ENCODE results near the gene SLC16A5.
A peak's percentile ranks its signal among the peaks of the same experiment; 100 is the strongest.
"Not testable (repeated sequence)": the region's sequence is repeated elsewhere in the genome, so short reads cannot be mapped to it uniquely, and the experiment has no call there.

SLC16A5 gene

GRCh38 chr17:75130059-75130631 lies 42.4 kb downstream of the SLC16A5 start:
- Histone ChIP-seq H3K4me3 (replicated peaks; ENCODE audit: low read depth, low read length) (peak overlapping the region; percentile 87), H3K36me3 (ENCODE audit: control insufficient read depth, insufficient read depth, low read length) (peaks cover 12% of the 10 kb centered on the region), H3K27me3 (replicated peaks; ENCODE audit: control insufficient read depth, insufficient read depth, low read length) (no peaks in the 10 kb centered on the region)
- DNase-seq (ENCODE audit: extremely low read depth, insufficient read length) = no peak
- no peak for TF ChIP-seq CTCF (IDR thresholded peaks at IDR 0.05; ENCODE audit: insufficient read depth, low read length, poor library complexity, severe bottlenecking)

GRCh38 chr17:75130632-75131277 lies 43.0 kb downstream of the SLC16A5 start:
- peak; percentile 69 for TF ChIP-seq CTCF (IDR thresholded peaks at IDR 0.05; ENCODE audit: insufficient read depth, low read length, poor library complexity, severe bottlenecking)
- DNase-seq (ENCODE audit: extremely low read depth, insufficient read length) = peak; percentile 62

GRCh38 chr17:75131278-75132017 lies 43.7 kb downstream of the SLC16A5 start, which contains the start of gene NT5C:
Gene NT5C, minus strand, starts transcription at chr17:75131742. Its CDS starts 35 bp downstream, at chr17:75131707.
- peak; percentile 58 for TF ChIP-seq CTCF (IDR thresholded peaks at IDR 0.05; ENCODE audit: insufficient read depth, low read length, poor library complexity, severe bottlenecking)
- Histone ChIP-seq H3K27me3 (replicated peaks; ENCODE audit: control insufficient read depth, insufficient read depth, low read length) (no peaks in the 10 kb centered on the region), H3K36me3 (ENCODE audit: control insufficient read depth, insufficient read depth, low read length) (peaks cover 18% of the 10 kb centered on the region), H3K4me3 (replicated peaks; ENCODE audit: low read depth, low read length) (peak within 1 kb of the TSS; percentile 87)
- DNase-seq (ENCODE audit: extremely low read depth, insufficient read length) = peak; percentile 91

More at GRCh38 chr17:75130632-75131277, 43.0 kb downstream of the SLC16A5 start:
- Histone ChIP-seq H3K27me3 (replicated peaks; ENCODE audit: control insufficient read depth, insufficient read depth, low read length) (no peaks in the 10 kb centered on the region), H3K4me3 (replicated peaks; ENCODE audit: low read depth, low read length) (peak overlapping the region; percentile 87), H3K36me3 (ENCODE audit: control insufficient read depth, insufficient read depth, low read length) (peaks cover 16% of the 10 kb centered on the region)

GRCh38 chr17:75132018-75133000 lies 44.6 kb downstream of the SLC16A5 start:
- H3K4me3 ChIP-seq (replicated peaks; ENCODE audit: low read depth, low read length) = peak overlapping the region; percentile 87
- peaks cover 18% of the 10 kb centered on the region for H3K36me3 ChIP-seq (ENCODE audit: control insufficient read depth, insufficient read depth, low read length)
- H3K27me3 ChIP-seq (replicated peaks; ENCODE audit: control insufficient read depth, insufficient read depth, low read length); DNase-seq (ENCODE audit: extremely low read depth, insufficient read length): not testable (repeated sequence)

GRCh38 chr17:75133001-75133400 lies 45.2 kb downstream of the SLC16A5 start:
- Histone ChIP-seq H3K4me3 (replicated peaks; ENCODE audit: low read depth, low read length) (no peak overlapping the region), H3K36me3 (ENCODE audit: control insufficient read depth, insufficient read depth, low read length) (peaks cover 18% of the 10 kb centered on the region), H3K27me3 (replicated peaks; ENCODE audit: control insufficient read depth, insufficient read depth, low read length) (no peaks in the 10 kb centered on the region)
- no peak for DNase-seq (ENCODE audit: extremely low read depth, insufficient read length)
- no peak for TF ChIP-seq CTCF (IDR thresholded peaks at IDR 0.05; ENCODE audit: insufficient read depth, low read length, poor library complexity, severe bottlenecking)

- peaks cover 17% of the 10 kb centered on the region for H3K36me3 ChIP-seq (ENCODE audit: control insufficient read depth, insufficient read depth, low read length)
- H3K27me3 ChIP-seq (replicated peaks; ENCODE audit: control insufficient read depth, insufficient read depth, low read length); H3K4me3 ChIP-seq (replicated peaks; ENCODE audit: low read depth, low read length); DNase-seq (ENCODE audit: extremely low read depth, insufficient read length): not testable (repeated sequence)
These were observed 46.0 kb downstream of the SLC16A5 start for GRCh38 chr17:75133607-75134347.
